Keratinocyte (primary cell): ENCODE measurements around the gene SLC3A2. TPM values are rescaled to one million over a fixed set of nuclear protein-coding genes. Genes with fewer than 3 reads are reported as not detected.
A peak's percentile ranks its signal among the peaks of the same experiment; 100 is the strongest.
"Not testable (repeated sequence)": the region's sequence is repeated elsewhere in the genome, so short reads cannot be mapped to it uniquely, and the experiment has no call there.

ENCODE experiments used
- DNase-seq: peaks from one replicate; pipeline ENCODE4 v3.0.0-alpha.2; 2011; ENCODE audit warnings: low read depth, missing footprints, low spot score
- FAIRE-seq: peaks from 2 replicates; lab custom pipeline; 2011; peaks lifted over from hg19 to GRCh38; lab: Jason Lieb, UNC
- H2AFZ ChIP-seq: 2 replicates; pipeline ENCODE4 v1.6.0; 2012; ENCODE audit warnings: low read length, control low read depth, inconsistent platforms; ENCODE audit not compliant: control insufficient read depth
- H3K27ac ChIP-seq: 2 replicates; pipeline ENCODE4 v1.5.1; 2011; ENCODE audit warnings: low read length; ENCODE audit not compliant: control insufficient read depth, insufficient read depth
- H3K27me3 ChIP-seq: 3 replicates; pipeline ENCODE4 v1.6.0; 2011; ENCODE audit warnings: low read length; ENCODE audit not compliant: control insufficient read depth, insufficient read depth; ENCODE audit errors: extremely low read depth
- H3K36me3 ChIP-seq, 2 experiments: 2 replicates in 1 of 2; 3 replicates in 1 of 2; pipeline ENCODE4 v1.5.1; 2011; ENCODE audit warnings: low read length in 2 of 2, mild to moderate bottlenecking in 1 of 2; ENCODE audit not compliant: control insufficient read depth in 2 of 2, insufficient read depth in 2 of 2; ENCODE audit errors: extremely low read depth in 1 of 2
- H3K4me1 ChIP-seq: 3 replicates; pipeline ENCODE4 v1.5.1; 2011; ENCODE audit warnings: low read length; ENCODE audit not compliant: control insufficient read depth, insufficient read depth; ENCODE audit errors: extremely low read depth
- H3K4me2 ChIP-seq: 3 replicates; pipeline ENCODE4 v1.6.0; 2011; ENCODE audit warnings: low read depth, low read length; ENCODE audit not compliant: control insufficient read depth, insufficient read depth; ENCODE audit errors: extremely low read depth
- H3K4me3 ChIP-seq, 3 experiments: fragments of 200-600 bp in 1 of 3; sonication (generic) in 1 of 3; 2 replicates in 2 of 3; 3 replicates in 1 of 3; pipeline ENCODE4 v1.5.1; 2011 to 2016; ENCODE audit warnings: low read length in 3 of 3, mild to moderate bottlenecking in 3 of 3, control low read depth in 2 of 3, inconsistent platforms in 1 of 3, low read depth in 1 of 3, mixed read lengths in 1 of 3, mixed run types in 1 of 3, moderate library complexity in 1 of 3; ENCODE audit not compliant: control insufficient read depth in 2 of 3, insufficient read depth in 2 of 3; ENCODE audit errors: extremely low read depth in 1 of 3
- H3K79me2 ChIP-seq: 2 replicates; pipeline ENCODE4 v1.6.0; 2012; ENCODE audit warnings: low read length; ENCODE audit not compliant: control insufficient read depth, insufficient read depth
- H3K9ac ChIP-seq: 3 replicates; pipeline ENCODE4 v1.6.0; 2011; ENCODE audit warnings: low read length; ENCODE audit not compliant: control insufficient read depth, insufficient read depth; ENCODE audit errors: extremely low read depth
- H3K9me1 ChIP-seq: 3 replicates; pipeline ENCODE4 v1.6.0; 2011; ENCODE audit warnings: low read length; ENCODE audit not compliant: control insufficient read depth, insufficient read depth; ENCODE audit errors: extremely low read depth
- H3K9me3 ChIP-seq: 2 replicates; pipeline ENCODE4 v1.5.1; 2012; ENCODE audit warnings: low read depth, low read length; ENCODE audit not compliant: control insufficient read depth
- H4K20me1 ChIP-seq: 3 replicates; pipeline ENCODE4 v1.6.0; 2011; ENCODE audit warnings: low read length; ENCODE audit not compliant: control insufficient read depth, insufficient read depth; ENCODE audit errors: extremely low read depth
- CTCF ChIP-seq, 3 experiments: IDR thresholded peaks in 1 of 3; conservative IDR thresholded peaks in 1 of 3; optimal IDR thresholded peaks in 1 of 3; 2 replicates in 2 of 3; 3 replicates in 1 of 3; pipeline versions ENCODE3 to v1.5.1; 2011; ENCODE audit warnings: low read length in 3 of 3, mild to moderate bottlenecking in 3 of 3, moderate library complexity in 2 of 3, control low read depth in 1 of 3, inconsistent platforms in 1 of 3; ENCODE audit not compliant: insufficient read depth in 2 of 3; ENCODE audit errors: extremely low read depth in 1 of 3
- EZH2 ChIP-seq: IDR thresholded peaks from one replicate; pipeline ENCODE4 v1.6.1; 2012; ENCODE audit warnings: inconsistent platforms, mild to moderate bottlenecking, low read length, moderate library complexity
- dilution Hi-C: fragments of 300-500 bp; cut with MboI; formaldehyde crosslinking; loops from one replicate; pipeline ENCODE4 v1.7.0; 2020; ENCODE audit warnings: low sequenced_read_pairs; ENCODE audit not compliant: extremely low pct_ligation_motif_present
- polyA plus RNA-seq, 5 experiments: library from polyadenylated mRNA; depleted of rRNA in 3 of 5; stranded (reverse) in 3 of 5; stranded (forward) in 1 of 5; unstranded in 1 of 5; fragments of >200 nt; gene quantifications; 1 replicate in 1 of 5; 2 replicates in 3 of 5; 3 replicates in 1 of 5; pipeline versions ENCODE4 v1.2.1 to v1.2.3, GENCODE V29; 2011 to 2012; ENCODE audit warnings: missing spikeins in 2 of 5, low read depth in 1 of 5, low replicate concordance in 1 of 5

The SLC3A2 gene
- polyA plus RNA-seq, 1 donor (not counting 4 experiments of a cell fraction or from before 2014, with no cell fraction given): 469 TPM

GRCh38 chr11:62857541-62857982, 23.1 kb upstream of the SLC3A2 start:
- FAIRE-seq: no peak
- Histone ChIP-seq H3K4me3 (peak overlapping the region in 2 of 3 experiments; percentile 3 to 100), H3K27ac (peak overlapping the region; percentile 43), H3K4me1 (peaks cover 39% of the 10 kb centered on the region), H3K9me1 (no peaks in the 10 kb centered on the region), H3K9me3 (no peaks in the 10 kb centered on the region), H3K9ac (peak overlapping the region; percentile 94), H4K20me1 (peaks cover 23% of the 10 kb centered on the region), H3K4me2 (peak overlapping the region; percentile 98), H3K36me3 (peaks cover 16 to 27% of the 10 kb centered on the region in 2 experiments), H3K27me3 (no peaks in the 10 kb centered on the region), H3K79me2 (peaks cover 40% of the 10 kb centered on the region), H2AFZ (no peak overlapping the region)
- TF ChIP-seq EZH2: no peak
- TF ChIP-seq CTCF (optimal IDR thresholded peaks at IDR 0.05 in 1 of 3, IDR thresholded peaks at IDR 0.05 in 1 of 3, conservative IDR thresholded peaks at IDR 0.05 in 1 of 3; ENCODE audit: extremely low read depth in 1 of 3, insufficient read depth in 2 of 3, low read length in 3 of 3): no peak
- no peak for DNase-seq
- dilution Hi-C loops: no loop called here

GRCh38 chr11:62858201-62858600, 22.5 kb upstream of the SLC3A2 start:
- H3K9me1 ChIP-seq: no peaks in the 10 kb centered on the region
- TF ChIP-seq EZH2: no peak
- H3K27me3 ChIP-seq: no peaks in the 10 kb centered on the region
- peaks cover 41% of the 10 kb centered on the region for H3K79me2 ChIP-seq
- peaks cover 22% of the 10 kb centered on the region for H4K20me1 ChIP-seq
- peak overlapping the region in 2 of 3 experiments; percentile 3 to 100 for H3K4me3 ChIP-seq
- FAIRE-seq (no peak), DNase-seq (no peak)
- no peaks in the 10 kb centered on the region for H3K9me3 ChIP-seq
- H3K4me2 ChIP-seq: peak overlapping the region; percentile 98
- peaks cover 41% of the 10 kb centered on the region for H3K4me1 ChIP-seq
- H3K36me3 ChIP-seq: peaks cover 11 to 23% of the 10 kb centered on the region in 2 experiments
- dilution Hi-C loops: no loop called here
- H2AFZ ChIP-seq: no peak overlapping the region
- H3K27ac ChIP-seq: peak overlapping the region; percentile 43
- H3K9ac ChIP-seq: peak overlapping the region; percentile 94

- H3K9me3 ChIP-seq, H3K9me1 ChIP-seq, H3K4me2 ChIP-seq, H3K27me3 ChIP-seq, FAIRE-seq, DNase-seq, dilution Hi-C loops, H3K27ac ChIP-seq, H3K4me3 ChIP-seq, H3K9ac ChIP-seq: not testable (repeated sequence)
- Histone ChIP-seq H4K20me1 (peaks cover 12% of the 10 kb centered on the region), H3K4me1 (peaks cover 31% of the 10 kb centered on the region), H3K79me2 (peaks cover 33% of the 10 kb centered on the region), H2AFZ (peak overlapping the region; percentile 15), H3K36me3 (peaks cover 5 to 12% of the 10 kb centered on the region in 2 experiments)
These were observed 21.4 kb upstream of the SLC3A2 start for GRCh38 chr11:62859281-62859703.
